ENCODE results near the gene SLCO4A1. TPM values are rescaled to one million over a fixed set of nuclear protein-coding genes. Genes with fewer than 3 reads are reported as not detected.
"Not testable (repeated sequence)": the region's sequence is repeated elsewhere in the genome, so short reads cannot be mapped to it uniquely, and the experiment has no call there.

The SLCO4A1 gene
- total and polyA plus RNA-seq, 2 experiments from 2014 or later = 0.22 to 0.43 TPM

GRCh38 chr20:62682912-62683517 lies 40.7 kb downstream of the SLCO4A1 start:
- Histone ChIP-seq H3K79me2 (ENCODE audit: insufficient read depth) (no peaks in the 10 kb centered on the region), H3K27ac (no peak overlapping the region), H3K9me3 (ENCODE audit: low read depth) (no peaks in the 10 kb centered on the region), H3F3A (ENCODE audit: insufficient read depth) (no peaks in the 10 kb centered on the region), H3K4me1 (ENCODE audit: insufficient read depth) (no peaks in the 10 kb centered on the region), H3K36me3 (ENCODE audit: low read depth) (no peaks in the 10 kb centered on the region), H4K20me1 (ENCODE audit: insufficient read depth) (no peaks in the 10 kb centered on the region), H3K4me2 (ENCODE audit: unreplicated experiment) (no peak overlapping the region), H3K27me3 (replicated peaks; ENCODE audit: insufficient read depth) (peaks cover 28% of the 10 kb centered on the region), H3K9ac (no peak overlapping the region), H2AFZ (no peak overlapping the region), H3K4me3 (no peak overlapping the region), H3K9me2 (ENCODE audit: insufficient read depth) (no peaks in the 10 kb centered on the region)
- in situ Hi-C loops (cut with MboI) = no loop called here
- DNase-seq = no peak
- TF ChIP-seq EZH2phosphoT487 (IDR thresholded peaks at IDR 0.05; ENCODE audit: insufficient read depth, low read depth) (no peak), EZH2 (IDR thresholded peaks at IDR 0.05; ENCODE audit: insufficient read depth, poor library complexity, severe bottlenecking) (no peak)
- WGBS, 2 experiments (ENCODE audit: low coverage in 1 of 2, low lambda C conversion rate in 2 of 2, missing lambda C conversion rate in 2 of 2) = 78 to 82% methylated on average over 30 of the region's 30 CpGs

GRCh38 chr20:62683660-62684322 lies 41.5 kb downstream of the SLCO4A1 start:
- H3K4me1 ChIP-seq (ENCODE audit: insufficient read depth); H3K4me3 ChIP-seq; H3K4me2 ChIP-seq (ENCODE audit: unreplicated experiment); H3K9me2 ChIP-seq (ENCODE audit: insufficient read depth); DNase-seq; H3K9me3 ChIP-seq (ENCODE audit: low read depth); H3K36me3 ChIP-seq (ENCODE audit: low read depth); in situ Hi-C loops (cut with MboI); H3K27ac ChIP-seq; H4K20me1 ChIP-seq (ENCODE audit: insufficient read depth); H3K9ac ChIP-seq; H3K79me2 ChIP-seq (ENCODE audit: insufficient read depth); H2AFZ ChIP-seq; H3F3A ChIP-seq (ENCODE audit: insufficient read depth): not testable (repeated sequence)
- WGBS, 2 experiments (ENCODE audit: low coverage in 1 of 2, low lambda C conversion rate in 2 of 2, missing lambda C conversion rate in 2 of 2) = 87 to 89% methylated on average over 27 to 49 of the region's 52 CpGs
- peaks cover 28% of the 10 kb centered on the region for H3K27me3 ChIP-seq (replicated peaks; ENCODE audit: insufficient read depth)

GRCh38 chr20:62684981-62685380 lies 42.7 kb downstream of the SLCO4A1 start:
- Histone ChIP-seq H3K9me3 (ENCODE audit: low read depth) (no peaks in the 10 kb centered on the region), H2AFZ (no peak overlapping the region), H3F3A (ENCODE audit: insufficient read depth) (no peaks in the 10 kb centered on the region), H4K20me1 (ENCODE audit: insufficient read depth) (no peaks in the 10 kb centered on the region), H3K27me3 (replicated peaks; ENCODE audit: insufficient read depth) (peaks cover 28% of the 10 kb centered on the region), H3K9me2 (ENCODE audit: insufficient read depth) (no peaks in the 10 kb centered on the region), H3K4me3 (no peak overlapping the region), H3K4me1 (ENCODE audit: insufficient read depth) (no peaks in the 10 kb centered on the region), H3K36me3 (ENCODE audit: low read depth) (no peaks in the 10 kb centered on the region), H3K79me2 (ENCODE audit: insufficient read depth) (no peaks in the 10 kb centered on the region), H3K4me2 (ENCODE audit: unreplicated experiment) (no peak overlapping the region), H3K27ac (no peak overlapping the region), H3K9ac (no peak overlapping the region)
- in situ Hi-C loops (cut with MboI) = no loop called here
- 10 to 42% methylated on average over 6 to 12 of the region's 12 CpGs for WGBS, 2 experiments (ENCODE audit: low coverage in 1 of 2, low lambda C conversion rate in 2 of 2, missing lambda C conversion rate in 2 of 2)
- TF ChIP-seq EZH2 (IDR thresholded peaks at IDR 0.05; ENCODE audit: insufficient read depth, poor library complexity, severe bottlenecking) (no peak), EZH2phosphoT487 (IDR thresholded peaks at IDR 0.05; ENCODE audit: insufficient read depth, low read depth) (no peak)
- no peak for DNase-seq

- no peak overlapping the region for H2AFZ ChIP-seq
- H4K20me1 ChIP-seq (ENCODE audit: insufficient read depth) = no peaks in the 10 kb centered on the region
- H3K4me2 ChIP-seq (ENCODE audit: unreplicated experiment) = no peak overlapping the region
- TF ChIP-seq EZH2phosphoT487 (IDR thresholded peaks at IDR 0.05; ENCODE audit: insufficient read depth, low read depth) (no peak), EZH2 (IDR thresholded peaks at IDR 0.05; ENCODE audit: insufficient read depth, poor library complexity, severe bottlenecking) (no peak)
- H3K27me3 ChIP-seq (replicated peaks; ENCODE audit: insufficient read depth) = peaks cover 27% of the 10 kb centered on the region
- no peaks in the 10 kb centered on the region for H3K79me2 ChIP-seq (ENCODE audit: insufficient read depth)
- no peak overlapping the region for H3K27ac ChIP-seq
- no peak for DNase-seq
- WGBS, 2 experiments (ENCODE audit: low coverage in 1 of 2, low lambda C conversion rate in 2 of 2, missing lambda C conversion rate in 2 of 2) = 25 to 28% methylated on average over 27 of the region's 27 CpGs
- H3K9me3 ChIP-seq (ENCODE audit: low read depth) = no peaks in the 10 kb centered on the region
- no peak overlapping the region for H3K9ac ChIP-seq
- H3K36me3 ChIP-seq (ENCODE audit: low read depth) = no peaks in the 10 kb centered on the region
- no peaks in the 10 kb centered on the region for H3K4me1 ChIP-seq (ENCODE audit: insufficient read depth)
- no peaks in the 10 kb centered on the region for H3F3A ChIP-seq (ENCODE audit: insufficient read depth)
- in situ Hi-C loops (cut with MboI) = no loop called here
- H3K4me3 ChIP-seq = no peak overlapping the region
- no peaks in the 10 kb centered on the region for H3K9me2 ChIP-seq (ENCODE audit: insufficient read depth)
Observed at GRCh38 chr20:62685781-62686555, 43.7 kb downstream of the SLCO4A1 start.

All from GM23248 (cell line).